ENCODE data around the gene RFTN1.

DNA sequence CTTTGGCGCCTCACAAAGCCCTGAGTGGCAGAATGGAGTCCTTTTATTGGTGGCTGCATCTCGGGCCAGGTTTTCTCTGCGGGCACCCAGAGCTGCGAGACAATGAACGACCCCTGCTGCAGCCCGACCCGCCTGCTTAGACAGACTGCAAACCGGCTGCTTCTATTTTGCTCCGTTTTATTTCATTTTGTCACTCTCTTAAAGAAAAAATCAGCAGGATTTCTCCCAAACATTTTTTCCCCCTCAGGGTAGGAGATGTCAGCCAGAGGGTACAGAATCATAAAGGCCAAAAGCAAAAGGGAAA lies 183.7 kb downstream of the RFTN1 start:
- TF ChIP-seq, protein P1, sequence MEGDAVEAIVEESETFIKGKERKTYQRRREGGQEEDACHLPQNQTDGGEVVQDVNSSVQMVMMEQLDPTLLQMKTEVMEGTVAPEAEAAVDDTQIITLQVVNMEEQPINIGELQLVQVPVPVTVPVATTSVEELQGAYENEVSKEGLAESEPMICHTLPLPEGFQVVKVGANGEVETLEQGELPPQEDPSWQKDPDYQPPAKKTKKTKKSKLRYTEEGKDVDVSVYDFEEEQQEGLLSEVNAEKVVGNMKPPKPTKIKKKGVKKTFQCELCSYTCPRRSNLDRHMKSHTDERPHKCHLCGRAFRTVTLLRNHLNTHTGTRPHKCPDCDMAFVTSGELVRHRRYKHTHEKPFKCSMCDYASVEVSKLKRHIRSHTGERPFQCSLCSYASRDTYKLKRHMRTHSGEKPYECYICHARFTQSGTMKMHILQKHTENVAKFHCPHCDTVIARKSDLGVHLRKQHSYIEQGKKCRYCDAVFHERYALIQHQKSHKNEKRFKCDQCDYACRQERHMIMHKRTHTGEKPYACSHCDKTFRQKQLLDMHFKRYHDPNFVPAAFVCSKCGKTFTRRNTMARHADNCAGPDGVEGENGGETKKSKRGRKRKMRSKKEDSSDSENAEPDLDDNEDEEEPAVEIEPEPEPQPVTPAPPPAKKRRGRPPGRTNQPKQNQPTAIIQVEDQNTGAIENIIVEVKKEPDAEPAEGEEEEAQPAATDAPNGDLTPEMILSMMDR (IDR thresholded peaks at IDR 0.05) = no peak
- no peak for TF ChIP-seq POLR2A (IDR thresholded peaks at IDR 0.05)

Data from testis (tissue), 2 donors.